Uterus (tissue), 2 donors: ENCODE results near the gene ERLIN1.

ENCODE experiments used
- CTCF ChIP-seq, 4 experiments: fragments of 200-600 bp in 2 of 4; fragments of 450-650 bp in 2 of 4; sonication (generic) in 2 of 4; IDR thresholded peaks; one replicate each; pipeline ENCODE4 v1.5.1; 2016 to 2019; ENCODE audit warnings: antibody characterized with exemption in 4 of 4, mild to moderate bottlenecking in 2 of 4, moderate library complexity in 1 of 4
- POLR2A ChIP-seq, 2 donors: fragments of 450-650 bp; IDR thresholded peaks; one replicate each; pipeline ENCODE4 v1.6.1; 2016; ENCODE audit warnings: antibody characterized with exemption in 2 of 2, mild to moderate bottlenecking in 1 of 2, moderate library complexity in 1 of 2

- TF ChIP-seq POLR2A (IDR thresholded peaks at IDR 0.05): no peak
- TF ChIP-seq CTCF (IDR thresholded peaks at IDR 0.05): no peak
These were observed 63.0 kb downstream of the ERLIN1 start for GRCh38 chr10:100122780-100123179.
